Measurements from ENCODE around the gene KRTAP3-1. TPM values are rescaled to one million over a fixed set of nuclear protein-coding genes. Genes with fewer than 3 reads are reported as not detected.

Gene KRTAP3-1
- total RNA-seq, 1 experiment from 2014 or later = 1.6 TPM

GRCh38 chr17:40997361-40997760, 11.6 kb downstream of the KRTAP3-1 start:
- Histone ChIP-seq H3F3A (ENCODE audit: low read length, unreplicated experiment) (no peaks in the 10 kb centered on the region), H3K79me2 (ENCODE audit: low read length) (no peaks in the 10 kb centered on the region), H3K9ac (ENCODE audit: low read length) (no peak overlapping the region), H3K4me2 (ENCODE audit: low read length) (no peak overlapping the region), H3K4me3 (ENCODE audit: low read length) (no peak overlapping the region), H3K27ac (ENCODE audit: low read length) (no peak overlapping the region), H4K20me1 (ENCODE audit: low read length) (no peaks in the 10 kb centered on the region), H2AFZ (ENCODE audit: low read length) (no peak overlapping the region), H3K36me3 (ENCODE audit: low read depth, low read length) (no peaks in the 10 kb centered on the region), H3K9me2 (replicated peaks; ENCODE audit: low read length) (no peaks in the 10 kb centered on the region), H3K4me1 (ENCODE audit: insufficient read depth, low read length) (peaks cover 9% of the 10 kb centered on the region), H3K27me3 (ENCODE audit: low read length) (no peaks in the 10 kb centered on the region), H3K9me3 (ENCODE audit: low read length) (no peaks in the 10 kb centered on the region)
- DNase-seq = no peak
- ChIA-PET CTCF (no interaction called here), POLR2A (ENCODE audit: unreplicated experiment) (no interaction called here)
- intact Hi-C loops (cut with micrococcal nuclease) = no loop called here
- no peak for TF ChIP-seq EZH2 (IDR thresholded peaks at IDR 0.05; ENCODE audit: low read length, unreplicated experiment)
- TF ChIP-seq EZH2phosphoT487 (IDR thresholded peaks at IDR 0.05; ENCODE audit: borderline replicate concordance, low read length) = no peak
- TF ChIP-seq, protein P1, sequence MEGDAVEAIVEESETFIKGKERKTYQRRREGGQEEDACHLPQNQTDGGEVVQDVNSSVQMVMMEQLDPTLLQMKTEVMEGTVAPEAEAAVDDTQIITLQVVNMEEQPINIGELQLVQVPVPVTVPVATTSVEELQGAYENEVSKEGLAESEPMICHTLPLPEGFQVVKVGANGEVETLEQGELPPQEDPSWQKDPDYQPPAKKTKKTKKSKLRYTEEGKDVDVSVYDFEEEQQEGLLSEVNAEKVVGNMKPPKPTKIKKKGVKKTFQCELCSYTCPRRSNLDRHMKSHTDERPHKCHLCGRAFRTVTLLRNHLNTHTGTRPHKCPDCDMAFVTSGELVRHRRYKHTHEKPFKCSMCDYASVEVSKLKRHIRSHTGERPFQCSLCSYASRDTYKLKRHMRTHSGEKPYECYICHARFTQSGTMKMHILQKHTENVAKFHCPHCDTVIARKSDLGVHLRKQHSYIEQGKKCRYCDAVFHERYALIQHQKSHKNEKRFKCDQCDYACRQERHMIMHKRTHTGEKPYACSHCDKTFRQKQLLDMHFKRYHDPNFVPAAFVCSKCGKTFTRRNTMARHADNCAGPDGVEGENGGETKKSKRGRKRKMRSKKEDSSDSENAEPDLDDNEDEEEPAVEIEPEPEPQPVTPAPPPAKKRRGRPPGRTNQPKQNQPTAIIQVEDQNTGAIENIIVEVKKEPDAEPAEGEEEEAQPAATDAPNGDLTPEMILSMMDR (conservative IDR thresholded peaks at IDR 0.05; ENCODE audit: low read depth, low read length) = no peak
- no TSS peak for BruUV-seq (replicated peaks)
- no peak for ATAC-seq

- no peak for ATAC-seq
- Histone ChIP-seq H3K36me3 (ENCODE audit: low read depth, low read length) (no peaks in the 10 kb centered on the region), H3K27ac (ENCODE audit: low read length) (no peak overlapping the region), H3F3A (ENCODE audit: low read length, unreplicated experiment) (no peaks in the 10 kb centered on the region), H3K27me3 (ENCODE audit: low read length) (no peaks in the 10 kb centered on the region), H3K9me3 (ENCODE audit: low read length) (no peaks in the 10 kb centered on the region), H3K4me3 (ENCODE audit: low read length) (no peak overlapping the region), H3K4me1 (ENCODE audit: insufficient read depth, low read length) (peaks cover 5% of the 10 kb centered on the region), H4K20me1 (ENCODE audit: low read length) (no peaks in the 10 kb centered on the region), H3K9ac (ENCODE audit: low read length) (no peak overlapping the region), H3K9me2 (replicated peaks; ENCODE audit: low read length) (no peaks in the 10 kb centered on the region), H3K79me2 (ENCODE audit: low read length) (no peaks in the 10 kb centered on the region), H3K4me2 (ENCODE audit: low read length) (no peak overlapping the region), H2AFZ (ENCODE audit: low read length) (no peak overlapping the region)
- DNase-seq = no peak
- intact Hi-C loops (cut with micrococcal nuclease) = no loop called here
- BruUV-seq (replicated peaks) = no TSS peak
- POLR2A ChIA-PET (ENCODE audit: unreplicated experiment) = no interaction called here
- CTCF ChIA-PET = no interaction called here
- TF ChIP-seq, protein P1 (conservative IDR thresholded peaks at IDR 0.05; ENCODE audit: low read depth, low read length) = no peak
- TF ChIP-seq EZH2phosphoT487 (IDR thresholded peaks at IDR 0.05; ENCODE audit: borderline replicate concordance, low read length) (no peak), EZH2 (IDR thresholded peaks at IDR 0.05; ENCODE audit: low read length, unreplicated experiment) (no peak)
Observed at GRCh38 chr17:40996829-40997228, 12.1 kb downstream of the KRTAP3-1 start.

- Histone ChIP-seq H3K27ac (ENCODE audit: low read length) (no peak overlapping the region), H2AFZ (ENCODE audit: low read length) (no peak overlapping the region), H3K9me3 (ENCODE audit: low read length) (no peaks in the 10 kb centered on the region), H3K4me1 (ENCODE audit: insufficient read depth, low read length) (no peaks in the 10 kb centered on the region), H3F3A (ENCODE audit: low read length, unreplicated experiment) (no peaks in the 10 kb centered on the region), H3K9ac (ENCODE audit: low read length) (no peak overlapping the region), H3K4me3 (ENCODE audit: low read length) (no peak overlapping the region), H3K36me3 (ENCODE audit: low read depth, low read length) (no peaks in the 10 kb centered on the region), H3K4me2 (ENCODE audit: low read length) (no peak overlapping the region), H3K79me2 (ENCODE audit: low read length) (no peaks in the 10 kb centered on the region), H3K27me3 (ENCODE audit: low read length) (no peaks in the 10 kb centered on the region), H4K20me1 (ENCODE audit: low read length) (no peaks in the 10 kb centered on the region), H3K9me2 (replicated peaks; ENCODE audit: low read length) (no peaks in the 10 kb centered on the region)
- ChIA-PET POLR2A (ENCODE audit: unreplicated experiment) (no interaction called here), CTCF (no interaction called here)
- intact Hi-C loops (cut with micrococcal nuclease) = no loop called here
- ATAC-seq (no peak), DNase-seq (no peak)
- BruUV-seq (replicated peaks) = no TSS peak
- no peak for TF ChIP-seq EZH2phosphoT487 (IDR thresholded peaks at IDR 0.05; ENCODE audit: borderline replicate concordance, low read length)
Observed at GRCh38 chr17:40995116-40995515, 13.8 kb downstream of the KRTAP3-1 start.
